H1 (cell line): ENCODE results near the gene ZNF516. TPM values are rescaled to one million over a fixed set of nuclear protein-coding genes. Genes with fewer than 3 reads are reported as not detected.

ENCODE experiments used
- CTCF ChIA-PET: fragments of 300-600 bp; sonication (Branson Sonifier 250); formaldehyde crosslinking; loops from one replicate; lab custom pipeline; 2021; ENCODE audit not compliant: partially characterized antibody; lab: Charles Lee
- POLR2A ChIA-PET: fragments of 300-600 bp; sonication (Branson Sonifier 250); formaldehyde crosslinking; loops from one replicate; lab custom pipeline; 2021; ENCODE audit warnings: inconsistent platforms; ENCODE audit not compliant: partially characterized antibody; lab: Charles Lee
- DNase-seq, 2 experiments: peaks; one replicate each; pipeline versions ENCODE4 v3.0.0 to v3.0.0-alpha.2; 2010 to 2022; ENCODE audit warnings: low spot score in 2 of 2, low read depth in 1 of 2, mixed read lengths in 1 of 2
- FAIRE-seq: peaks from 2 replicates; lab custom pipeline; 2011; peaks lifted over from hg19 to GRCh38; lab: Jason Lieb, UNC
- H2AFZ ChIP-seq: 2 replicates; pipeline ENCODE4 v1.8.1; 2012; ENCODE audit warnings: low read length, inconsistent platforms
- H2AK5ac ChIP-seq: 2 replicates; pipeline ENCODE4 v1.6.1; 2013; ENCODE audit warnings: low read depth, low read length
- H2BK120ac ChIP-seq: replicated peaks from 2 replicates; pipeline ENCODE3; 2013; ENCODE audit warnings: low read depth, low read length, inconsistent platforms
- H2BK12ac ChIP-seq: 2 replicates; pipeline ENCODE4 v1.6.1; 2013; ENCODE audit warnings: low read depth, low read length
- H2BK15ac ChIP-seq: 2 replicates; pipeline ENCODE4 v1.6.1; 2013; ENCODE audit warnings: low read length
- H2BK20ac ChIP-seq: 2 replicates; pipeline ENCODE4 v1.6.1; 2013; ENCODE audit warnings: low read length
- H2BK5ac ChIP-seq: 2 replicates; pipeline ENCODE4 v1.6.1; 2013; ENCODE audit warnings: low read depth, low read length
- H3K14ac ChIP-seq: 2 replicates; pipeline ENCODE4 v1.6.1; 2013; ENCODE audit warnings: inconsistent platforms; ENCODE audit not compliant: insufficient read length
- H3K18ac ChIP-seq: 2 replicates; pipeline ENCODE4 v1.6.1; 2013; ENCODE audit warnings: low read length; ENCODE audit errors: extremely low read depth
- H3K23ac ChIP-seq: 2 replicates; pipeline ENCODE4 v1.6.1; 2013; ENCODE audit warnings: inconsistent platforms; ENCODE audit not compliant: insufficient read length
- H3K23me2 ChIP-seq: 2 replicates; pipeline ENCODE4 v1.6.1; 2013; ENCODE audit warnings: low read depth, low read length
- H3K27ac ChIP-seq: 2 replicates; pipeline ENCODE4 v1.6.1; 2011; ENCODE audit warnings: low read depth, low read length, inconsistent platforms
- H3K27me3 ChIP-seq, 4 experiments: replicated peaks in 1 of 4; 1 replicate in 1 of 4; 2 replicates in 3 of 4; pipeline versions ENCODE4 v1.6.1 to v1.8.1; 2011 to 2013; ENCODE audit warnings: low read length in 3 of 4, mild to moderate bottlenecking in 3 of 4, inconsistent platforms in 2 of 4, mixed read lengths in 2 of 4, moderate library complexity in 1 of 4; ENCODE audit not compliant: control insufficient read depth in 3 of 4, insufficient read depth in 3 of 4; ENCODE audit errors: extremely low read depth in 1 of 4
- H3K36me3 ChIP-seq, 4 experiments: 2 replicates each; pipeline versions ENCODE4 v1.6.1 to v1.8.1; 2011 to 2013; ENCODE audit warnings: mild to moderate bottlenecking in 4 of 4, low read length in 3 of 4, moderate library complexity in 2 of 4, control low read depth in 1 of 4, inconsistent platforms in 1 of 4; ENCODE audit not compliant: insufficient read depth in 4 of 4, control insufficient read depth in 2 of 4
- H3K4ac ChIP-seq: replicated peaks from 2 replicates; pipeline ENCODE3; 2013; ENCODE audit warnings: low read length, low read depth, mixed read lengths, inconsistent platforms; ENCODE audit not compliant: insufficient read length
- H3K4me1 ChIP-seq, 4 experiments: replicated peaks in 1 of 4; 1 replicate in 1 of 4; 2 replicates in 3 of 4; pipeline versions ENCODE4 v1.6.1 to v1.8.1; 2011 to 2013; ENCODE audit warnings: low read length in 3 of 4, inconsistent platforms in 2 of 4, mixed read lengths in 1 of 4; ENCODE audit not compliant: insufficient read depth in 4 of 4, control insufficient read depth in 3 of 4
- H3K4me2 ChIP-seq, 2 experiments: 2 replicates each; pipeline versions ENCODE4 v1.6.1 to v1.8.1; 2011 to 2013; ENCODE audit warnings: low read depth in 2 of 2, low read length in 2 of 2, control low read depth in 1 of 2, inconsistent platforms in 1 of 2, mild to moderate bottlenecking in 1 of 2; ENCODE audit not compliant: insufficient read depth in 1 of 2
- H3K4me3 ChIP-seq, 4 experiments: fragments of 200-600, 300-600 bp in 1 of 4; sonication (generic), shearing (Covaris generic), sonication (Bioruptor Twin) in 1 of 4; 2 replicates each; pipeline versions ENCODE4 v1.5.1 to v1.8.1; 2011 to 2016; ENCODE audit warnings: low read length in 4 of 4, low read depth in 3 of 4, control low read depth in 2 of 4, inconsistent platforms in 2 of 4, mild to moderate bottlenecking in 2 of 4, mixed read lengths in 1 of 4, moderate library complexity in 1 of 4; ENCODE audit not compliant: insufficient read depth in 2 of 4; ENCODE audit errors: extremely low read depth in 1 of 4
- H3K56ac ChIP-seq: replicated peaks from 2 replicates; pipeline ENCODE3; 2013; ENCODE audit warnings: low read depth, mild to moderate bottlenecking, mixed read lengths, low read length, inconsistent platforms; ENCODE audit not compliant: insufficient read length
- H3K79me1 ChIP-seq: 2 replicates; pipeline ENCODE4 v1.6.1; 2013; ENCODE audit warnings: low read depth, low read length, control low read depth
- H3K79me2 ChIP-seq, 2 experiments: 2 replicates each; pipeline versions ENCODE4 v1.6.1 to v1.8.1; 2012 to 2013; ENCODE audit warnings: low read length in 2 of 2, mild to moderate bottlenecking in 2 of 2, inconsistent platforms in 1 of 2; ENCODE audit not compliant: insufficient read depth in 2 of 2, control insufficient read depth in 1 of 2
- H3K9ac ChIP-seq, 4 experiments: replicated peaks in 1 of 4; 1 replicate in 1 of 4; 2 replicates in 3 of 4; pipeline versions ENCODE4 v1.6.1 to v1.8.1; 2011 to 2013; ENCODE audit warnings: low read depth in 3 of 4, low read length in 3 of 4, control low read depth in 2 of 4, mild to moderate bottlenecking in 2 of 4, moderate library complexity in 2 of 4, inconsistent platforms in 1 of 4; ENCODE audit errors: extremely low read depth in 1 of 4
- H3K9me3 ChIP-seq, 2 experiments: 2 replicates each; pipeline versions ENCODE4 v1.6.1 to v1.8.1; 2012 to 2013; ENCODE audit warnings: mild to moderate bottlenecking in 2 of 2, moderate library complexity in 2 of 2, control low read depth in 1 of 2, inconsistent platforms in 1 of 2, low read depth in 1 of 2, low read length in 1 of 2, mixed read lengths in 1 of 2; ENCODE audit not compliant: insufficient read depth in 2 of 2
- H4K20me1 ChIP-seq, 2 experiments: replicated peaks in 1 of 2; 2 replicates each; pipeline versions ENCODE3 to v1.8.1; 2011 to 2013; ENCODE audit warnings: inconsistent platforms in 2 of 2, low read length in 2 of 2, mild to moderate bottlenecking in 1 of 2; ENCODE audit not compliant: insufficient read depth in 2 of 2, control insufficient read depth in 1 of 2
- H4K5ac ChIP-seq: 2 replicates; pipeline ENCODE4 v1.6.1; 2013; ENCODE audit warnings: low read length, low read depth, mixed read lengths, inconsistent platforms; ENCODE audit not compliant: insufficient read length
- H4K8ac ChIP-seq: 2 replicates; pipeline ENCODE4 v1.8.0; 2013; ENCODE audit warnings: mild to moderate bottlenecking, moderate library complexity, low read length, inconsistent platforms; ENCODE audit not compliant: insufficient read depth; ENCODE audit errors: extremely low read depth
- H4K91ac ChIP-seq: replicated peaks from 2 replicates; pipeline ENCODE3; 2013; ENCODE audit warnings: low read length, mixed read lengths, inconsistent platforms; ENCODE audit not compliant: insufficient read length
- WGBS, 2 experiments: shearing (Covaris generic) in 1 of 2; methylation state at CpG; one replicate each; pipeline versions ENCODE4 v1.1.6 to v1.1.7; 2013 to 2015; ENCODE audit warnings: low lambda C conversion rate in 2 of 2, mixed read lengths in 2 of 2, inconsistent platforms in 1 of 2, low coverage in 1 of 2, missing lambda C conversion rate in 1 of 2; ENCODE audit not compliant: insufficient replicate concordance in 2 of 2, insufficient coverage in 1 of 2, insufficient read length in 1 of 2; ENCODE audit errors: extremely low coverage in 1 of 2, missing lambda C conversion rate in 1 of 2; 5-methylcytosine and 5-hydroxymethylcytosine counted together
- polyA plus RNA-seq, 7 experiments: library from polyadenylated mRNA; depleted of rRNA in 3 of 7; stranded (reverse) in 5 of 7; unstranded in 2 of 7; fragments of >200 nt in 5 of 7; fragments of 200-250 nt in 2 of 7; gene quantifications; 1 replicate in 5 of 7; 2 replicates in 1 of 7; 4 replicates in 1 of 7; pipeline versions ENCODE4 v1.2.1 to v1.2.3, GENCODE V29; 2011 to 2013; ENCODE audit warnings: missing spikeins in 2 of 7, mixed read lengths in 2 of 7
- total RNA-seq: library from RNA; stranded (reverse); fragmentation: NEBNext Ultra II Directional; extraction: Animal tissue kit (Norgen Biotek cat#: 25700); gene quantifications from 2 replicates; pipeline ENCODE4 v1.2.1, GENCODE V29; 2021
- TF ChIP-seq, protein P1 (sequence below): IDR thresholded peaks from 2 replicates; pipeline ENCODE4 v1.6.1; 2012; ENCODE audit warnings: low read length, inconsistent platforms

The ZNF516 gene
- total and polyA plus RNA-seq, 2 of the 8 experiments (the other 6 are each of a cell fraction or from before 2014, with no cell fraction given) = 7.3 to 17.0 TPM

DNA sequence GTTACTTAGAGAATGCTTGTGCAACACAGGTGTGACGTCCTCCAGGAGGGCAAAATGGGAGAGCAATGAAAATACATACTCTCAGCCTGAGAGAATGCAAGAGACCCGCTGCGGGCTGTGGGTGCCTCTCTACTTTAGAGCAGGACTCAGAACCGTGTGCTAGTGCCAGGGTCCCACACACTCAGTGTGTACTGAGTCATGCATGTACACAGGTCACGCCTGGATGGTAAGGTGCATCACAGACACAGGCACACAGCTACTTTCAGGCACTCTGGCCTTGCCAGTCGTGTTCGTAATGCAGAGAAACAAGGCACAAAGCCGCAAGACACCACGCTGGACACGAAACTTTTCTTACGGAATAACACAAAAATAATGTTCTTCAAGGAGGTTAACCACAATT lies 125.3 kb downstream of the ZNF516 start:
- Histone ChIP-seq H3K4ac (no peak overlapping the region), H3K79me1 (no peaks in the 10 kb centered on the region), H3K4me1 (peaks cover 0 to 4% (median 2%) of the 10 kb centered on the region in 4 experiments; a peak in 3 of 7 replicates), H3K79me2 (no peaks in the 10 kb centered on the region), H4K91ac (no peak overlapping the region), H3K56ac (no peak overlapping the region), H4K20me1 (no peaks in the 10 kb centered on the region), H3K18ac (no peak overlapping the region), H3K9ac (no peak overlapping the region), H3K36me3 (peaks cover 0 to 3% (median under 1%) of the 10 kb centered on the region in 4 experiments; a peak in 1 of 8 replicates), H4K5ac (no peak overlapping the region), H2BK12ac (no peak overlapping the region), H3K14ac (no peak overlapping the region), H3K4me2 (no peak overlapping the region), H3K27me3 (no peaks in the 10 kb centered on the region), H3K9me3 (no peaks in the 10 kb centered on the region), H3K23me2 (no peaks in the 10 kb centered on the region), H2AFZ (no peak overlapping the region), H2BK5ac (no peak overlapping the region), H3K4me3 (no peak overlapping the region), H2BK120ac (no peak overlapping the region), H3K23ac (no peak overlapping the region), H2BK20ac (no peak overlapping the region), H2BK15ac (no peak overlapping the region), H2AK5ac (0 out of 2 replicates have a peak overlapping the region, but pooled peaks have one; percentile 11), H3K27ac (no peak overlapping the region), H4K8ac (no peak overlapping the region; the same call in 1 of the 2 replicates)
- TF ChIP-seq, protein P1, sequence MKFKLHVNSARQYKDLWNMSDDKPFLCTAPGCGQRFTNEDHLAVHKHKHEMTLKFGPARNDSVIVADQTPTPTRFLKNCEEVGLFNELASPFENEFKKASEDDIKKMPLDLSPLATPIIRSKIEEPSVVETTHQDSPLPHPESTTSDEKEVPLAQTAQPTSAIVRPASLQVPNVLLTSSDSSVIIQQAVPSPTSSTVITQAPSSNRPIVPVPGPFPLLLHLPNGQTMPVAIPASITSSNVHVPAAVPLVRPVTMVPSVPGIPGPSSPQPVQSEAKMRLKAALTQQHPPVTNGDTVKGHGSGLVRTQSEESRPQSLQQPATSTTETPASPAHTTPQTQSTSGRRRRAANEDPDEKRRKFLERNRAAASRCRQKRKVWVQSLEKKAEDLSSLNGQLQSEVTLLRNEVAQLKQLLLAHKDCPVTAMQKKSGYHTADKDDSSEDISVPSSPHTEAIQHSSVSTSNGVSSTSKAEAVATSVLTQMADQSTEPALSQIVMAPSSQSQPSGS = no peak
- no peak for FAIRE-seq
- ChIA-PET CTCF (interaction anchor here (1.0 to 1.1 kb wide), 2 partner anchors 9 to 11 kb away, joined by 3 read pairs; no protein-coding TSS in a partner anchor), POLR2A (no interaction called here)
- no peak for DNase-seq
- 83% methylated on average over 11 of the region's 11 CpGs; no CpG with 5 or more reads in 1 of the 2 experiments for WGBS, 2 experiments
